SHP77 (cell line): ENCODE data around the gene PTCHD1.

Source experiments
- DNase-seq, 2 experiments: peaks; one replicate each; lab custom pipeline; 2025; lab: John Stamatoyannopoulos, UW

Gene PTCHD1

DNA sequence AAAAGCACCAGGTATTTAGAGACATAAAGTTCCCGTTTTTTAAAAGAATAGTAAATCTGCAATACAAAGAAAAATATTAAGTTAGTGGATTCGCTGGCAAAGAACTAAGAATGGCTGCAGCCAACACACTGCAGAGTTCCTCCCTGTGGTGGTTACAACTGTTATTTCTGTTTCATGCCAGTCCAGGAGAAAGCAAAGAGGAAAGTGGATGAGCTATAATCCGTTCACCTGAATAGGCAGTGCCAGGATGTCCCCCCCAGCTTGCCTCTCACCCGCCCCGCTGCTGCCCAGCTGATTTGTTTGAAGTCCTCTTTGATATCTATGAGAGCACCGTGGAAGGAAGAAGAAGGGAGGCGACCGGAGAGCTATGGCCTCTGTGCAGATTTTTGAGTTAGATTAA is 63.9 kb downstream of the PTCHD1 start:
- no peak for DNase-seq

DNA sequence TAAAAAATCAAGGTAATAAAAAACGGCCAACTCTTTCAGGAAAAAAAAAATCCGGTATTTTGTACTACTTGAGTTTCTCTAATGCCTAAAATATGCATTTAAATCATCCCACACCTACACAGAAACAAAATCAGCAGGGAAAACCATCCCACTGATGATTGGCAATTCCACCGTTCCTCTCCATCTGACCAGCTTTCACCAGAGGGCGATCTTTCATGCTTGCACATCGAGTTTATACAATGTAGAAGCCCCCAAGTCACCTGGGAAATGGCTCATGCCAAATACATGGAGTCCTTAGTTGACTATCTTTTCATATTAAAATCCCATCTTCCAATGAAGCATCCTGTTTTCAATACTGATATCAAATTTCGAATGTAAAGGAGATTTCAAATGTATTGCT is 69.2 kb downstream of the PTCHD1 start:
- DNase-seq: no peak

DNA sequence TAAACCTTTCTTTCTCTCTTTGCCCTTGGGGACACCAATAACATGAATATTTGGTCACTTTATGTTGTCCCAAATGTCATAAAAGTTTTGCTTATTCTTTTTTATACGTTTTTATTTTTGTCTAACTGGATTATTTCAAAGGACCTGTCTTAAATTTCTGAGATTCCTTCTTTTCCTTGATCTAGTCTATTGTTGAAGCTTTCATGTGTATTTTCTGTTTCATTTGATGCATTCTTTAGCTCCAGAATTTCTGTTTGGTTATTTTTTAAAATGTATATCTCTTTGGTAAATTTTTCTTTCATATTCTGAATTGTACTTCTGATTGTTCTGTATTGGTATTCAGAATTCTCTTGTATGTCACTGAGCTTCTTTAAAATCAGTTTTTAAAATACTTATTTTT is 88.3 kb downstream of the PTCHD1 start:
- DNase-seq: no peak

DNA sequence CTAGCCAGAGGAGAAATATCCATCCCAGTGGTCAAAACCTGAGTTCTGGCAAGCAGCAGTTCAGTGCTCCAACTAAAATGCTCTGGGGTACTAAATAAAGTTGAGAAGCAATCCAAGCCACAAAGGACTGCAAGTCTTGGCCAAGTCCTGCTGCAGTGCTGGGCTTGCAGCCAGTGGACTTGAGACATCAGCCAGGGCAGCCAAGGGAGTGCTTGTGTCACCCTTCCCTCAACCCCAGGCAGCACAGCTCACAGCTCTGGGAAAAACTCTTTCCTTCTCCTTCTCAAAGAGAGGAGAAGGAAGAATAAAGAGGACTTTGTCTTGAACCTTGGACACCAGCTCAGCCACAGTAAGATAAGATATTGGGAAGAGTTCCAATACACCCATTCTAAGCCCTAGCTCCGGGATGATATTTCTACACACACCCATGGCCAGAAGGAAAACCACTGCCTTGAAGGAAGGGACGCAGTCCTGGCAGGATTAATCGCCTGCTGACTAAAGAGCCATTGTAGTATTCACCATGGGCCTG is 99.8 kb downstream of the PTCHD1 start:
- DNase-seq: no peak

DNA sequence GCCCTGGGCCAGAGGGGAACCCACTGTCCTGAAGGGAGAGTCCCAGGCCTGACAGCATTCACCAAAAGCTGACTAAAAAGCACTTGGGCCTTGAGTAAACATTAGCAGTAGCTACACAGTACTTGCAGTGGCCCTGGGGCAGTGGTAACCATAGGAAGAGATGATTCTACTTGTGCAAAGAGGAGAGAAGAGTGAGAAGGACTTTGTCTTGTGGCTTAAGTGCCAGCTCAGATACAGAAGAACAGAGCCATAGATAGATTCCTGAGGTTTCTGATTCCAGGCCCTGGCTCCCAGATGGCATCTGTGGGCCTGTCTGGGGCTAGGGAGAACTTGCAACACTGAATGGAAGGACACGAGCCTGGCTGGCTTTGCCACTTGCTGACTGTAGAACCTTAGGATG is 100.5 kb downstream of the PTCHD1 start:
- DNase-seq: no peak

DNA sequence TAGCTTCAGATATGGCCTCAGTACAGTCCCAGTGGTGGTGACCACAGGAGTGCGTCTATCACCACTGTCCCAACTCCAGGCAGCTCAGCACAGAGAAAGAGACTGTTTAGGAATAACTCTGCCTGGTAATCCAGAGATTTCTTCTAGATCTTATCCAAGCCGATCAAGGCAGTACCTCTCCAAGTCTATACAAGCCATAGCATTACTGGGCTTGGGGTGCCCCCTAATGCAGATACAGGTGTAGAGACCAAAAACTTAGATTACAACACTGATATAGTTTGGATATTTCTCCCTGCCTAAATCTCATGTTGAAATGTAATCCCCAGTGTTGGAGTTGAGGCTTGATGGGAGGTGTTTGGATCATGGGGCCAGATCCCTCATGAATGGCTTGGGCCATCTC is 100.9 kb downstream of the PTCHD1 start:
- no peak for DNase-seq

DNA sequence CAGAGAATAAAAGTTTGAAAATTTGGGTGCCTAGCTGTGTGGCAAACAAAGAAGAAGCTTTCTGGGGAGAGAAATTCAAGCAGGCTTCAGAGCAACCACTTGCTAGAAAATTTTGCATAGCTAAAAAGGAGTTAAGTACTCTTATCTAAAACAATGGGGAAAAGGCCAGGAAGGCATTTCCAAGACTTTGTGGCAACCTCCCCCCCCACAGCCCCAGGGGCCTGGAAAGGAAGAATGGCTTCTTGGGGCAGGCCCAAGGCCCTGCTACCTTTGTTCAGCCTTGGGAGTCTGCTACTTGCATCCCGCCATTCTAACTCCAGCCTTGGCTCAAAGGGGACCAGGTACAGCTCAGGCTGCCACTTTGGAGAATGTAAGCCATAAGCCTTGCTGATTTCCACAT is 102.2 kb downstream of the PTCHD1 start:
- DNase-seq: no peak

DNA sequence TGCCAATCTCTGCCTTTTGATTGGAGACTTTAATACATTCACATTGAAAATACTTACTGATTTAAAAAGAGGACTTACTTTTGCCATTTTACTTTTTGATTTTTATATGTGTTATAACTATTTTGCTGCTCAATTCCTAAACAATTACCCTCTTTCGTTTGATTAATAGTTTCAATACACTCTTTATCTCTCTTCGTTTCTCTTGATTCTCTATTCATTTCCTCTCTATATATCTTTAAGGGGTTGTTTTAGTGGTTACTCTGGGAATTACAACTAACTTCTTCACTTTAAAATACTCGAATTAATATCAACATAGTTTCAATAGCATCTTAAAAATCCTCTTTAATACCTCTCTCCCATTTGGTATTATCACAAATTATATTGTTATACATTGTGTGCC is 116.6 kb downstream of the PTCHD1 start:
- no peak for DNase-seq
